GM12892 (cell line): ENCODE measurements around the gene C4orf46.
"Not testable (repeated sequence)": the region's sequence is repeated elsewhere in the genome, so short reads cannot be mapped to it uniquely, and the experiment has no call there.

Experiments
- DNase-seq: peaks from one replicate; pipeline ENCODE4 v3.0.0; 2011; ENCODE audit not compliant: insufficient read length
- FAIRE-seq: peaks from 2 replicates; lab custom pipeline; 2011; peaks lifted over from hg19 to GRCh38; lab: Jason Lieb, UNC
- POLR2A ChIP-seq: IDR thresholded peaks from 2 replicates; pipeline ENCODE4 v1.6.1; 2011; ENCODE audit warnings: low read depth, low read length, control low read depth
- POLR2AphosphoS5 ChIP-seq: IDR thresholded peaks from 2 replicates; pipeline ENCODE4 v1.6.1; 2011; ENCODE audit warnings: low read depth, low read length, control low read depth
- TAF1 ChIP-seq: IDR thresholded peaks from 2 replicates; pipeline ENCODE4 v1.6.1; 2011; ENCODE audit warnings: low read depth, mild to moderate bottlenecking, control low read depth, low read length, borderline replicate concordance

C4orf46 gene

GRCh38 chr4:158671915-158672806, 474 bp upstream of the C4orf46 start, which contains the start of gene ETFDH:
TSS of gene ETFDH (plus strand) at chr4:158672296. CDS start at chr4:158672457, 161 bp downstream.
- FAIRE-seq (peak; percentile 95), DNase-seq (peak; percentile 82)
- 0 out of 2 replicates have a peak, but pooled peaks have one; percentile 62 for TF ChIP-seq POLR2AphosphoS5
- TF ChIP-seq POLR2A: peak; percentile 43; the same call in 1 of the 2 replicates
- TF ChIP-seq TAF1: peak; percentile 60; the same call in 1 of the 2 replicates

- peak; percentile 63 for FAIRE-seq
- DNase-seq: peak; percentile 20
- TF ChIP-seq POLR2A: no peak; the same call in none of the 2 replicates
- peak; percentile 85; the same call in 1 of the 2 replicates for TF ChIP-seq TAF1
- no peak for TF ChIP-seq POLR2AphosphoS5
These were observed 567 bp downstream of the C4orf46 start for GRCh38 chr4:158670975-158671664.

GRCh38 chr4:158669310-158669709, 2.4 kb downstream of the C4orf46 start:
- peak; percentile 86 for FAIRE-seq
- DNase-seq: no peak
- no peak for TF ChIP-seq TAF1
- no peak for TF ChIP-seq POLR2AphosphoS5
- no peak for TF ChIP-seq POLR2A

GRCh38 chr4:158667651-158668198, 4.0 kb downstream of the C4orf46 start:
- DNase-seq: peak; percentile 2
- no peak for FAIRE-seq
- TF ChIP-seq TAF1: no peak
- TF ChIP-seq POLR2A: no peak
- no peak for TF ChIP-seq POLR2AphosphoS5

GRCh38 chr4:158666892-158667291, 4.8 kb downstream of the C4orf46 start:
- FAIRE-seq (no peak), DNase-seq (no peak)
- TF ChIP-seq TAF1 (no peak), POLR2A (no peak), POLR2AphosphoS5 (no peak)

GRCh38 chr4:158664806-158665205, 6.9 kb downstream of the C4orf46 start:
- DNase-seq (no peak), FAIRE-seq (no peak)
- TF ChIP-seq POLR2A: no peak
- TF ChIP-seq TAF1: no peak

GRCh38 chr4:158663707-158664625, 7.7 kb downstream of the C4orf46 start:
- DNase-seq, FAIRE-seq: not testable (repeated sequence)

- not testable (repeated sequence) for FAIRE-seq, DNase-seq
These were observed 8.4 kb downstream of the C4orf46 start for GRCh38 chr4:158663255-158663654.

- FAIRE-seq (no peak), DNase-seq (no peak)
- TF ChIP-seq POLR2A: no peak
- TF ChIP-seq TAF1: no peak
- TF ChIP-seq POLR2AphosphoS5: no peak
These were observed 14.4 kb downstream of the C4orf46 start for GRCh38 chr4:158657291-158657690.

- TF ChIP-seq POLR2AphosphoS5 (no peak), TAF1 (no peak), POLR2A (no peak)
- DNase-seq (no peak), FAIRE-seq (no peak)
These were observed 15.2 kb downstream of the C4orf46 start for GRCh38 chr4:158656439-158656838.

GRCh38 chr4:158652920-158653319, 18.8 kb downstream of the C4orf46 start:
- FAIRE-seq: no peak
- no peak for DNase-seq
- TF ChIP-seq POLR2A: no peak
- no peak for TF ChIP-seq POLR2AphosphoS5
